Uterus (tissue), 4 donors: ENCODE results near the gene AK5. TPM values are rescaled to one million over a fixed set of nuclear protein-coding genes. Genes with fewer than 3 reads are reported as not detected.

Experiments
- DNase-seq, 2 donors: peaks; one replicate each; pipeline ENCODE4 v3.0.0-alpha.2; 2019 to 2020
- H3K27ac ChIP-seq, 2 donors: fragments of 200-600 bp; sonication (generic); 1 replicate in 1 of 2; 2 replicates in 1 of 2; pipeline ENCODE4 v1.5.1; 2016 to 2018
- H3K27me3 ChIP-seq, 2 donors: fragments of 200-600 bp; sonication (generic); one replicate each; pipeline ENCODE4 v1.5.1; 2018 to 2019; ENCODE audit warnings: control low read depth in 1 of 2
- H3K36me3 ChIP-seq, 2 donors: fragments of 200-600 bp; sonication (generic); one replicate each; pipeline ENCODE4 v1.5.1; 2019; ENCODE audit warnings: control low read depth in 1 of 2
- H3K4me1 ChIP-seq, 2 donors: fragments of 200-600 bp; sonication (generic); one replicate each; pipeline ENCODE4 v1.5.1; 2018 to 2019; ENCODE audit warnings: control low read depth in 1 of 2
- H3K4me3 ChIP-seq, 2 donors: fragments of 200-600 bp; sonication (generic); 1 replicate in 1 of 2; 2 replicates in 1 of 2; pipeline ENCODE4 v1.5.1; 2018 to 2019; ENCODE audit warnings: mild to moderate bottlenecking in 1 of 2
- H3K9me3 ChIP-seq, 2 donors: fragments of 200-600 bp; sonication (generic); one replicate each; pipeline ENCODE4 v1.5.1; 2019; ENCODE audit warnings: control low read depth in 1 of 2
- POLR2A ChIP-seq, 2 donors: fragments of 450-650 bp; IDR thresholded peaks; one replicate each; pipeline ENCODE4 v1.6.1; 2016; ENCODE audit warnings: antibody characterized with exemption in 2 of 2, mild to moderate bottlenecking in 1 of 2, moderate library complexity in 1 of 2
- intact Hi-C: fragments of 100-400 bp; cut with DNase I; formaldehyde crosslinking; loops from one replicate; pipeline ENCODE4 v1.15.1; 2023; ENCODE audit warnings: low total_unique reads
- total RNA-seq, 4 donors: library from RNA; depleted of rRNA in 3 of 4; stranded (reverse); fragments of >200 nt in 3 of 4; gene quantifications; one replicate each; pipeline versions ENCODE4 v1.1.0 to v1.2.4, GENCODE V29; 2014 to 2023
- TF ChIP-seq, protein P1 (sequence below), 4 experiments: fragments of 200-600 bp in 2 of 4; fragments of 450-650 bp in 2 of 4; sonication (generic) in 2 of 4; IDR thresholded peaks; one replicate each; pipeline ENCODE4 v1.5.1; 2016 to 2019; ENCODE audit warnings: antibody characterized with exemption in 4 of 4, mild to moderate bottlenecking in 2 of 4, moderate library complexity in 1 of 4
- donor health status: DM: yes; HTN: yes; CAD: no.

Gene AK5
- total RNA-seq, 4 donors from 2014 or later: 0.88 to 4.6 TPM; not detected in 2

GRCh38 chr1:77565321-77565720 lies 283.5 kb downstream of the AK5 start:
- H3K27ac ChIP-seq: no peak overlapping the region
- H3K27me3 ChIP-seq: no peaks in the 10 kb centered on the region
- no peak for DNase-seq
- no peaks in the 10 kb centered on the region for H3K36me3 ChIP-seq
- no peaks in the 10 kb centered on the region for H3K4me1 ChIP-seq
- H3K9me3 ChIP-seq: no peaks in the 10 kb centered on the region
- TF ChIP-seq, protein P1, sequence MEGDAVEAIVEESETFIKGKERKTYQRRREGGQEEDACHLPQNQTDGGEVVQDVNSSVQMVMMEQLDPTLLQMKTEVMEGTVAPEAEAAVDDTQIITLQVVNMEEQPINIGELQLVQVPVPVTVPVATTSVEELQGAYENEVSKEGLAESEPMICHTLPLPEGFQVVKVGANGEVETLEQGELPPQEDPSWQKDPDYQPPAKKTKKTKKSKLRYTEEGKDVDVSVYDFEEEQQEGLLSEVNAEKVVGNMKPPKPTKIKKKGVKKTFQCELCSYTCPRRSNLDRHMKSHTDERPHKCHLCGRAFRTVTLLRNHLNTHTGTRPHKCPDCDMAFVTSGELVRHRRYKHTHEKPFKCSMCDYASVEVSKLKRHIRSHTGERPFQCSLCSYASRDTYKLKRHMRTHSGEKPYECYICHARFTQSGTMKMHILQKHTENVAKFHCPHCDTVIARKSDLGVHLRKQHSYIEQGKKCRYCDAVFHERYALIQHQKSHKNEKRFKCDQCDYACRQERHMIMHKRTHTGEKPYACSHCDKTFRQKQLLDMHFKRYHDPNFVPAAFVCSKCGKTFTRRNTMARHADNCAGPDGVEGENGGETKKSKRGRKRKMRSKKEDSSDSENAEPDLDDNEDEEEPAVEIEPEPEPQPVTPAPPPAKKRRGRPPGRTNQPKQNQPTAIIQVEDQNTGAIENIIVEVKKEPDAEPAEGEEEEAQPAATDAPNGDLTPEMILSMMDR (IDR thresholded peaks at IDR 0.05): no peak
- TF ChIP-seq POLR2A (IDR thresholded peaks at IDR 0.05): no peak
- intact Hi-C loops: no loop called here
- no peak overlapping the region for H3K4me3 ChIP-seq

GRCh38 chr1:77571642-77572041 lies 289.8 kb downstream of the AK5 start:
- no peak overlapping the region for H3K4me3 ChIP-seq
- no peak overlapping the region for H3K27ac ChIP-seq
- no peaks in the 10 kb centered on the region for H3K27me3 ChIP-seq
- no peaks in the 10 kb centered on the region for H3K9me3 ChIP-seq
- DNase-seq: no peak
- no peaks in the 10 kb centered on the region for H3K4me1 ChIP-seq
- TF ChIP-seq, protein P1 (IDR thresholded peaks at IDR 0.05): no peak
- TF ChIP-seq POLR2A (IDR thresholded peaks at IDR 0.05): no peak
- H3K36me3 ChIP-seq: no peaks in the 10 kb centered on the region
- intact Hi-C loops: no loop called here

- Histone ChIP-seq H3K27ac (no peak overlapping the region), H3K27me3 (no peaks in the 10 kb centered on the region), H3K4me1 (no peaks in the 10 kb centered on the region), H3K4me3 (no peak overlapping the region), H3K9me3 (no peaks in the 10 kb centered on the region), H3K36me3 (no peaks in the 10 kb centered on the region)
- TF ChIP-seq, protein P1 (IDR thresholded peaks at IDR 0.05): no peak
- TF ChIP-seq POLR2A (IDR thresholded peaks at IDR 0.05): no peak
- DNase-seq: no peak
- intact Hi-C loops: no loop called here
Observed at GRCh38 chr1:77579547-77579946, 297.7 kb downstream of the AK5 start.

- no peaks in the 10 kb centered on the region for H3K36me3 ChIP-seq
- intact Hi-C loops: no loop called here
Observed at GRCh38 chr1:77582905-77583304, 301.1 kb downstream of the AK5 start.

GRCh38 chr1:77583483-77583882 lies 301.7 kb downstream of the AK5 start:
- Histone ChIP-seq H3K4me1 (no peaks in the 10 kb centered on the region), H3K27ac (no peak overlapping the region), H3K36me3 (no peaks in the 10 kb centered on the region), H3K4me3 (no peak overlapping the region), H3K27me3 (no peaks in the 10 kb centered on the region), H3K9me3 (no peaks in the 10 kb centered on the region)
- intact Hi-C loops: no loop called here
- no peak for TF ChIP-seq POLR2A (IDR thresholded peaks at IDR 0.05)
- TF ChIP-seq, protein P1 (IDR thresholded peaks at IDR 0.05): no peak
- no peak for DNase-seq

More at GRCh38 chr1:77582905-77583304, 301.1 kb downstream of the AK5 start:
- no peaks in the 10 kb centered on the region for H3K9me3 ChIP-seq
- H3K4me3 ChIP-seq: no peak overlapping the region
- DNase-seq: no peak
- no peak overlapping the region for H3K27ac ChIP-seq
- TF ChIP-seq, protein P1 (IDR thresholded peaks at IDR 0.05): no peak
- TF ChIP-seq POLR2A (IDR thresholded peaks at IDR 0.05): no peak
- H3K27me3 ChIP-seq: no peaks in the 10 kb centered on the region
- no peaks in the 10 kb centered on the region for H3K4me1 ChIP-seq
